H1 (cell line): ENCODE data around the gene GIPR. TPM values are rescaled to one million over a fixed set of nuclear protein-coding genes. Genes with fewer than 3 reads are reported as not detected.

Experiments
- CBX8 ChIP-seq: fragments of 300-800, 300-1000 bp; sonication (generic); IDR thresholded peaks from 2 replicates; pipeline ENCODE4 v1.7.1; 2016; ENCODE audit warnings: low read depth, low read length, borderline replicate concordance
- CHD1 ChIP-seq: IDR thresholded peaks from 2 replicates; pipeline ENCODE4 v1.6.1; 2012; ENCODE audit warnings: low read depth, low read length, improper control_type of control experiment
- JUN ChIP-seq: IDR thresholded peaks from 2 replicates; pipeline ENCODE4 v1.6.1; 2011; ENCODE audit warnings: low read depth, mild to moderate bottlenecking, improper control_type of control experiment, low read length
- PHF8 ChIP-seq: fragments of 200-600 bp; sonication (generic); conservative IDR thresholded peaks from 2 replicates; pipeline ENCODE4 v1.7.1; 2012; ENCODE audit warnings: low read depth, mild to moderate bottlenecking, inconsistent platforms, low read length, moderate library complexity
- POLR2A ChIP-seq, 2 experiments: IDR thresholded peaks; 1 replicate in 1 of 2; 2 replicates in 1 of 2; pipeline ENCODE4 v1.6.1; 2011; ENCODE audit warnings: low read depth in 2 of 2, low read length in 2 of 2, mild to moderate bottlenecking in 2 of 2; ENCODE audit errors: control extremely low read depth in 1 of 2
- POU5F1 ChIP-seq: IDR thresholded peaks from 2 replicates; pipeline ENCODE4 v1.6.1; 2011; ENCODE audit warnings: low read depth, mild to moderate bottlenecking, low read length, moderate library complexity
- SP2 ChIP-seq: IDR thresholded peaks from 2 replicates; pipeline ENCODE4 v1.6.1; 2012; ENCODE audit warnings: mild to moderate bottlenecking, low read length, inconsistent platforms
- SUZ12 ChIP-seq: fragments of 200-600 bp; sonication (generic); IDR thresholded peaks from 2 replicates; pipeline ENCODE4 v1.6.1; 2012; ENCODE audit warnings: mild to moderate bottlenecking, inconsistent platforms, low read length, moderate library complexity, mixed read lengths
- TBP ChIP-seq: IDR thresholded peaks from 2 replicates; pipeline ENCODE4 v1.6.1; 2011; ENCODE audit warnings: low read depth, low read length, improper control_type of control experiment
- YY1 ChIP-seq: IDR thresholded peaks from 2 replicates; pipeline ENCODE4 v1.6.1; 2011; ENCODE audit warnings: low read depth, mild to moderate bottlenecking, low read length
- polyA plus RNA-seq, 7 experiments: library from polyadenylated mRNA; depleted of rRNA in 3 of 7; stranded (reverse) in 5 of 7; unstranded in 2 of 7; fragments of >200 nt in 5 of 7; fragments of 200-250 nt in 2 of 7; gene quantifications; 1 replicate in 5 of 7; 2 replicates in 1 of 7; 4 replicates in 1 of 7; pipeline versions ENCODE4 v1.2.1 to v1.2.3, GENCODE V29; 2011 to 2013; ENCODE audit warnings: missing spikeins in 2 of 7, mixed read lengths in 2 of 7
- total RNA-seq: library from RNA; stranded (reverse); fragmentation: NEBNext Ultra II Directional; extraction: Animal tissue kit (Norgen Biotek cat#: 25700); gene quantifications from 2 replicates; pipeline ENCODE4 v1.2.1, GENCODE V29; 2021

Gene GIPR
- total and polyA plus RNA-seq, 2 of the 8 experiments (the other 6 are each of a cell fraction or from before 2014, with no cell fraction given), result 0.42 to 1.3 TPM

GRCh38 chr19:45632468-45633196 lies 35.4 kb upstream of the GIPR start (continued):
- TF ChIP-seq POU5F1, result no peak
- TF ChIP-seq CBX8, result no peak
- TF ChIP-seq PHF8, result no peak
- no peak for TF ChIP-seq SP2
- no peak for TF ChIP-seq CHD1
- TF ChIP-seq SUZ12, result no peak
- no peak; the same call in 1 of the 2 replicates for TF ChIP-seq TBP
- TF ChIP-seq POLR2A (IDR thresholded peaks at IDR 0.05; ENCODE audit: control extremely low read depth in 1 of 2, low read depth in 2 of 2, low read length in 2 of 2), result no peak; a peak in 1 of 3 replicates
- peak; percentile 38; the same call in 1 of the 2 replicates for TF ChIP-seq JUN
- no peak for TF ChIP-seq YY1
